ENCODE measurements around the gene TICAM2. TPM values are rescaled to one million over a fixed set of nuclear protein-coding genes. Genes with fewer than 3 reads are reported as not detected.
"Not testable (repeated sequence)": the region's sequence is repeated elsewhere in the genome, so short reads cannot be mapped to it uniquely, and the experiment has no call there.

TICAM2 gene, protein sequence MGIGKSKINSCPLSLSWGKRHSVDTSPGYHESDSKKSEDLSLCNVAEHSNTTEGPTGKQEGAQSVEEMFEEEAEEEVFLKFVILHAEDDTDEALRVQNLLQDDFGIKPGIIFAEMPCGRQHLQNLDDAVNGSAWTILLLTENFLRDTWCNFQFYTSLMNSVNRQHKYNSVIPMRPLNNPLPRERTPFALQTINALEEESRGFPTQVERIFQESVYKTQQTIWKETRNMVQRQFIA
- total RNA-seq: under 1 TPM; 0.66 to 0.91 TPM

DNA sequence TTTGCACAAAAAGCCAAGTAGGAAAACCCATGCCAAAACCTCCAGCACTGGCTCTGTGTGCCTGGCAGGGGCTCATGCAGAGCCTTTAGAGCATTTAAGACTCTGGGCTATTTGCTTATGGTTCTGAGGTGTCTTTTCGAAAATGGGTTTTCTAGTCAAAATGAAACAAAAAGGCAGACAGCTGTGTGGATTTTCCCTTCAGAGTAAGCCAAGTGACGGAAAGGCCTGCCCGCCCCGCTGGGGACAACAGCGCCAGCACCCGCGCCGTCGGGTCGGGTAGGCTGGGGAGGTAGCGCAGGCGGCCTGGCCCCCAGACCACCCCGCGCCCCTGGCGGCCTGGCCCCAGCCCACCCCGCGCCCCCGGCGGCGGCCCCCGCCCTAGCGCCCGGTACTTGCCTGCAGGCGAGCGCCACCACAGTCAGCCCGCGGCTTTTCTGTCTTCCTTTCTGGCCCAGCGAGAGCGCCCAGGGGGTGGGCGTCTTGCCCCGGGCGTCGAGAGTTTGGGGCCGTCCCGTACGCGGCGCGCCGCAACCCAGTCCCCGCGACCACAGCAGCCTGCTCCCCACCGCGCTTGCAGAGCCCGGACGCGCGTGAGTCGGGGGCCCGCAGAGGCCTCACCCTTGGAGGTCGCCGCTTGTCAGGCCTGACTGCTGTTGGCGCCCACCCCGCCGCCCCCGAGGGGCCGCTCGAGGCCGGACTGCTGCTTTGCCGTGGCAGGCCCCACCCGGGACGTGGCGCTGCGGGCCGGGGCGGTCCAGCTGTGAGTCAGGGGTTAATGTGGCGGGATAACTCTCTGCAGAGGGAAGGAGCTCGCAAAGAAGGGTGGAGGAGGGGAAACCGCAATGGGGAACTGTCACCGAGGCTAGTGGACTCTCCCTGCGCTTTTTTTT, at the start of gene TICAM2:
TSS of gene TICAM2 (minus strand) at position 779 of the 890 bp plus-strand sequence. CDS start 21,223 bp downstream, outside the sequence.
- ATAC-seq: peak; percentile 88 to 92
- H3K9me3 Mint-ChIP-seq: no peaks in the 10 kb centered on the region

DNA sequence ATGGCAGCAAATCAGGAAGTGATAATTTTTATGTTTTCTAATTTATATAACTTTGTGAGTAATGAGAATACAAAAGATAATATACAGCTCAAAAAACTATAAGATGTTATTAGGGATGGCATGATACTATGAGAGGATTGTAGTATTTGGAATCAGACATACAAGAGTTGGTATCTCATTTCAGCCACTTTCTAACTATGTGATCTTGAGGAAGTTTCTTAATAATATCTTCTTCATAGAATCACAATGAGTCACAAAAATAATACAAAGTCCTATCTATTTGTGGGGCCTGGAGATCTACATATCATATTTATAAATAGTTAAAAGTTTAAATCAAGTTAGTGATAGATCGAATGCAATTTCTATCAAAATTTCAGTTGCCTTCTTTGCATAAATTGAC, 47.3 kb upstream of the TICAM2 start:
- Mint-ChIP-seq H3K36me3 (peaks cover 0 to 6% of the 10 kb centered on the region in 2 donors), H3K9me3 (no peaks in the 10 kb centered on the region)

More for the DNA sequence above, at the start of gene TICAM2:
- DNase-seq (ENCODE audit: low spot score in 2 of 2): peak; percentile 60 to 88
- Mint-ChIP-seq H3K36me3 (peaks cover 4 to 15% of the 10 kb centered on the region in 2 donors), H3K27ac (peak within 1 kb of the TSS; percentile 33 to 53)

DNA sequence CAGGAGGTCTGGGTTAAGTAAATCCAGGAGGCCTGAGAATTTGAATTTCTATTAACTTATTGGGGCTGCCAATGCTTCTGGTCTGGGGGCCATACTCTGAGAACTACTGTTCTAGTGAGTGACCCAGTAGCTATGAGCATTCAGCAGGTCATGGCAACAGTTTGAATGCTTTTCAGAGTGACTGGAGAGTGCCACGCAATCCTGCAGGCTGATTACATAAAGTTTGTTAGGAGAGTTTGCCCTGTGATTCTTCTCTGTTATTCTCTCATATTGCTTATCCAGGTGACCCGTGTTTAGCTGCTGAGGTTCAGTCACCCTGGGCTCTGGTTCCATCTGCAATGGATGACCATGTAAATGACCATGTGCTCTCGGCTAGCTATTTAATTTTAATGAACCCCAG, 45.8 kb upstream of the TICAM2 start:
- H3K9me3 Mint-ChIP-seq: no peaks in the 10 kb centered on the region
- DNase-seq (ENCODE audit: low spot score in 2 of 2) (no peak), ATAC-seq (no peak)
- H3K27ac Mint-ChIP-seq: no peak overlapping the region
- H3K36me3 Mint-ChIP-seq: peaks cover 0 to 6% of the 10 kb centered on the region in 2 donors

More for the DNA sequence above, 47.3 kb upstream of the TICAM2 start:
- ATAC-seq (no peak), DNase-seq (ENCODE audit: low spot score in 2 of 2) (no peak)
- no peak overlapping the region for H3K27ac Mint-ChIP-seq

DNA sequence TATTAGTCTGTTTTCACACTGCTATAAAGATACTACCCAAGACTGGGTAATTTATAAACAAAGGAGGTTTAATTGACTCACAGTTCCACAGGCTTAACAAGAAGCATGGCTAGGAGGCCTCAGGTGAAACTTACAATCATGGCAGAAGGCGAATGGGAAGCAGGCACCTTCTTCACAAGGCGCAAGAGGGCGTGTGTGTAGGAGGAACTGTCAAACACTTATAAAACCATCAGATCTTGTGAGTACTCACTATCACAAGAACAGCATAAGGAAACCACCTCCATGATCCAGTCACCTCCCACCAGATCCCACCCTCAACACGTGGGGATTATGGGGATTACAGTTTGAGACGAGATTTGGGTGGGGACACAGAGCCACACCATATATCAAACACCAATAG, 43.1 kb upstream of the TICAM2 start:
- not testable (repeated sequence) for H3K9me3 Mint-ChIP-seq; DNase-seq (ENCODE audit: low spot score in 2 of 2); H3K27ac Mint-ChIP-seq; ATAC-seq; H3K36me3 Mint-ChIP-seq

DNA sequence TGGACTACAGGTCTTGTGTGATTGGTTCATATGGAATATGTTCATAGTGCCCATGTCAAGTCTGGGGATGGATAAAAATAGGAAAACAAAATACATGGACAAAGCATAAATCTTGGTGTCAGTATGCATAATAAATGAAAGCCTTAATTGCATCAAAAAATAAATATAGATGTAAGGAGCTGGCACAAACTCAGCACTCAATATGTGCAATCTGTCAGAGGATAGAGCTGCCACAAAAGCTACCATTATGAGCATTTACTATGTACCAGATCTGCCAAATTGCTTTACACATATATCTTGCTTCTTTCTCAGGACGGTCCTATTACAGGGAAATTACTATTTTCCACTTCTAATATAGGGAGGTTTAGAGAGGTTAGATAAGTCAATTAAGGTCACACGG, 41.8 kb upstream of the TICAM2 start:
- H3K27ac Mint-ChIP-seq: no peak overlapping the region
- H3K9me3 Mint-ChIP-seq: no peaks in the 10 kb centered on the region
- no peak for ATAC-seq
- H3K36me3 Mint-ChIP-seq: peaks cover 0 to 6% of the 10 kb centered on the region in 2 donors
- DNase-seq (ENCODE audit: low spot score in 2 of 2): no peak

DNA sequence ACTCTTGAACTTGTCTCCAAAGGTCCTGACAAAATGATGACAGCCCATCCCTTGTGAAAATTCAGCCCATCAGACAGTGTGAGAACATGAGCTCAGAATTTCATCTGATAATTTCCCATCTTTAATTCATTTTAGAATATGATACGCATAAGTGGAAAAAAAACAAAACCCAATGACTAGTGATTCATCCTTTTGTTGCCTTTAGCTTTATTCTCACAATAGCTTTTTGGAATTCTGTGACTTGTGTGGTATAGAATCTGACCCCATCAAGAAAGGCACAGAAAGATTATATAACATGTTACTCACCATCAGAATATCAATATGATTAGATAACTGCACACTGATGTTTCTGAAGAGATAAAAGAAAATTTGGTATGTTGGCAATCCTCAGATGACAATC, 39.7 kb upstream of the TICAM2 start:
- no peak for DNase-seq (ENCODE audit: low spot score in 2 of 2)
- H3K27ac Mint-ChIP-seq: no peak overlapping the region
- H3K36me3 Mint-ChIP-seq: peaks cover 0 to 6% of the 10 kb centered on the region in 2 donors
- no peak for ATAC-seq
- H3K9me3 Mint-ChIP-seq: no peaks in the 10 kb centered on the region

DNA sequence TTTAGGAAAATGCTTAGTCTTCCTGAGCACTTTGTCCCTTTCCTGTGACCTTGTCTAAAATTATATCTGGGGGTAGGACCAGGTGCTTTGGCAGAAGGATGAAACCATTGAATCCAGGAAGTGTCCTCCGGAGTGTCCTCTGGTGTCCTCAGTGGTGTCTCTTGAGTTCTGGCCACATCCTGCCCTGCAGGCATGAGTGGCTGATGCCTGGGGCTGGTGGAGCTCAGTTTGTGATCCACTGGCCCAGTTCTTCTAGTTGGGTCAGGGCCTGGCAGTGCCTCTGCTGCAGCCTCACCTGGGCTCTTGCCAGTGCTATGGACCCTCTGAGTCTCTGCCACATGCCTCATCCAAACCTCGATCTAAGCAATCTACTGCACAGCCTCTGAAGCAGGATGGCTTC, 38.0 kb upstream of the TICAM2 start:
- Mint-ChIP-seq H3K27ac (no peak overlapping the region), H3K36me3 (peaks cover 0 to 6% of the 10 kb centered on the region in 2 donors), H3K9me3 (no peaks in the 10 kb centered on the region)
- no peak for ATAC-seq
- DNase-seq (ENCODE audit: low spot score in 2 of 2): no peak

DNA sequence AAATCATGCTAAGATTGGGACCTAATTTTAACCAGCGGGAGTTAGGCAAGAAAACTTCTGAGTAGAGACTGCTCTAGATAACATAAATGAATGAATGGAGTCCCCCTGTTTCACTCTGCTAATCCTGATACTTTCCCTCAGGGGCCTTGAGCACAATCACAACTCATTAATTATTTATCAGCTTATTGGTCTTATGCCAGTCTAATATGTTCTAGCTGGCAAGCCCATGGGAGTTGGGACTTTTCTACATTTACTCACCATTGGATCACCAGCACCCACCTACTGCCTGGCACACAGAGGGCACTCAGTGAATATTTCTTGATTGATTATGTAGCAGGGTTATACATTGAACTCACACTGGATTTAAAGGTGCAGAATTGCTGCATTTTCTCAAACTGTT, 37.1 kb upstream of the TICAM2 start:
- DNase-seq (ENCODE audit: low spot score in 2 of 2) (no peak), ATAC-seq (no peak)
- H3K36me3 Mint-ChIP-seq: no peaks in the 10 kb centered on the region
- H3K27ac Mint-ChIP-seq: no peak overlapping the region
- no peaks in the 10 kb centered on the region for H3K9me3 Mint-ChIP-seq

DNA sequence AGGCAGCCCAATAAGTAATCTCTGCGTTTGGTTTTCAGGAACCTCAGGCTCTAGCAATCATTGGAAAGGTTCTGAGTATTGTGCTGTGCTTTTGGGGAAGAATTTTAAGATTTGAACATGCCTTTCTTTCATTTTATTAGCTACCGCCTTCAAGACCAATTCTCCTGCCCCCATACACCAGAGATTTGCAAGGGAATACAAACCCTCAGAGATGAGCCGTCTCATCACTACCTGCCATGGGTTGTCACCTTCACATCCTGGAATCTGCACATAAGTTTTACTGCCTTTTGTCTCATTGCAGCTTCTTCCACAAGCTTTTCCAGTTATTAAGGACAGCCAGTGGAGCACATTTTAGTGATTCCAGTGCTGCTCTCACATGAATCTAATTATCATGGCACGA, 35.2 kb upstream of the TICAM2 start:
- Mint-ChIP-seq H3K9me3 (no peaks in the 10 kb centered on the region), H3K27ac (no peak overlapping the region), H3K36me3 (no peaks in the 10 kb centered on the region)
- ATAC-seq (no peak), DNase-seq (ENCODE audit: low spot score in 2 of 2) (no peak)

DNA sequence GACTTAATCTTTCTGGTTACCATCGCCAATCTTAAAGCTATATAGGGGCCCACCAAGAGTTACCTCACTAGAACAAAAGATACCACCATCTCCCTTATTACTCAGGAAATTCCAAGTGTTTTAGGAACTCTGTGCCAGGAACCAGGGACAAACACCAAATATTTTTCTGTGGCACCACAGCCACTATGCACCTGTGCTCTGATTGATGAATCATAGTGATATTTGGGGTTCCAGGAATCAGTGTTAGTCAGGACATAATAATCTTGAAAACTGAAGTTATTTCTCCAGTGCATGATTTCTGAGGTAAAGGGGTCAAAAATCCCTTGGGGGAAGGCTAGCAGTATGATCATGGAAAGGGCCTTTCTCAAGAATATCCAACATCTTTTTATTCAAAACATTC, 33.7 kb upstream of the TICAM2 start:
- DNase-seq (ENCODE audit: low spot score in 2 of 2): no peak
- Mint-ChIP-seq H3K27ac (no peak overlapping the region), H3K36me3 (no peaks in the 10 kb centered on the region), H3K9me3 (no peaks in the 10 kb centered on the region)
- ATAC-seq: no peak

DNA sequence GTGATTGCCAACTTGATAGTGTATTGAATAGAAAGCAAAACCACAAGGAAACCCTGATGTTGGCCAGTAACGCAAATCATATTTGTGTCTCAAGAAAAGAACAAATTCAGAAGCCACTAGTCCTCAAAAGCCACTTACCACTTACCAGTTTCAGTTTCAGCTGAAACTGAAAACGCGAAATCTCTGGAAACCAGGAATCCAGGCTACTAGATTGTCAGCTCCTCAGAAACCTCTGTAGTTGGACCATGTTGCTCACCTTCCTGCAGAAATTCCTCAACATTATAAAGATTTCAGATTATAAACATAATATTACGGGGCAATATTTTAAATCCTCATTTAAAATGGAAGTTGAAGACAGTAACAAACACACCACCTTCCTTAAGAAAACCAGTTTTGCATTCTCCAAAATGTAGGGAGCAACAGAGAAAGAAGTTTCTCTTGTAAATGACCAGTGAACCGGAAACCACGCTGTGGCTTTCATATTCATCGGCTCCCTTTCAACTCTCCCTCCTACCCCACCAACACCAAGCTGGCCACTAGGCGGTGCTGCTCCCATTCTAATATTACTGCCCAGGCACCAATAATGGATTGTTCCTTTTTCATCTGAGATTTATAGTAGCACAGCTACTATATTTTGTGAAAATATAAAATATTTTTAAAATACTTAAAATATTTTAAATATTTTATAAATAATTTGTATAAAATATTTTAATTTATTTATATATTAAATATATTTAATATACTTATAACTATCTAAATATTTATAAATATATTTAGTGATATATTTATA, 32.3 kb upstream of the TICAM2 start:
- DNase-seq (ENCODE audit: low spot score in 2 of 2): peak; percentile 71 to 81
- peak; percentile 56 to 60 for ATAC-seq
- H3K36me3 Mint-ChIP-seq: no peaks in the 10 kb centered on the region
- H3K27ac Mint-ChIP-seq: peak overlapping the region in 1 of 2 donors; percentile 67
- no peaks in the 10 kb centered on the region for H3K9me3 Mint-ChIP-seq

DNA sequence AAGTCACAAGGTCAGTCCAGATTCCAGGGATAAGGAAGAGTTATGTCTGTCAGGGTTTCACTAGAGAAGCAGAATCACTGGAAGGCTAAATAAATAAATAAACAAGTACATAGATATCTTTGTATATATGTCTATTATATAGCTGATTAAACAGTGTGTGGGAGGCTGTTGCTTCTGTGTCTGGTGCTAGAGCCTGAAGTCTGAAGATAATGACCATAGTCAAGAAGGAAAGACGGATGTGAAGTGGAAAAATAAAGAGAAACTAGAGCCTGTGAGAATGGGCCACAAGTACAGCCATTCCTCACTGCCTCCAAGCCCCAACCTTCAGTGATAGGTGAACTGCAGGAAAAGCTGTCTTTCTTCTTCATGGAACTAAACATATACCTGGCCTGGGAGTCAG, 27.6 kb upstream of the TICAM2 start:
- H3K36me3 Mint-ChIP-seq: no peaks in the 10 kb centered on the region
- H3K9me3 Mint-ChIP-seq: no peaks in the 10 kb centered on the region
- H3K27ac Mint-ChIP-seq: no peak overlapping the region
- DNase-seq (ENCODE audit: low spot score in 2 of 2) (no peak), ATAC-seq (no peak)

DNA sequence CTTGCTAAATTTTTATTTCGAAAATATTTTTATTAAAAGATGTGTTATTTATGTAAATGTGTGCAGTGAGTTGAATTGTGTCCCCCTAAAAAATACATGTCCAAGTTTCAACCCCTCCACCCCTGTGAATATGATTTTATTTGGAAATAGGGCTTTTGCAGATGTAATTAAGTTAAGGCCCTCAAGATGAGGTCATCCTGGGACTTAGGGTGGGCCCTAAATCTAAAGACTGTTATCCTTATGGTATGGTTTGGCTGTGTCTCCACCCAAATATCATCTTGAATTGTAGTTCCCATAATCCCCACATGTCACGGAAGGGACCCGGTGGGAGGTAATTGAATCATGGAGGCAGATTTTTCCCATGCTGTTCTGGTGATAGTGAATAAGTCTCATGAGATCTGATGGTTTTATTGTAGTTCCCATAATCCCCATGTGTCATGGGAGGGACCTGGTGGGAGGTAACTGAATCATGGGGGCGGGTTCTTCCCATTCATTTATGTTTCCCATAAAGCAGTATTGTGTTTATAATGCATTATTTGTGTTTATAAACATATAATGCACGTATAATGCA, 25.1 kb upstream of the TICAM2 start:
- DNase-seq (ENCODE audit: low spot score in 2 of 2) (no peak), ATAC-seq (no peak)
- H3K27ac Mint-ChIP-seq: no peak overlapping the region
- peaks cover 0 to 2% of the 10 kb centered on the region in 2 donors for H3K36me3 Mint-ChIP-seq
- no peaks in the 10 kb centered on the region for H3K9me3 Mint-ChIP-seq

DNA sequence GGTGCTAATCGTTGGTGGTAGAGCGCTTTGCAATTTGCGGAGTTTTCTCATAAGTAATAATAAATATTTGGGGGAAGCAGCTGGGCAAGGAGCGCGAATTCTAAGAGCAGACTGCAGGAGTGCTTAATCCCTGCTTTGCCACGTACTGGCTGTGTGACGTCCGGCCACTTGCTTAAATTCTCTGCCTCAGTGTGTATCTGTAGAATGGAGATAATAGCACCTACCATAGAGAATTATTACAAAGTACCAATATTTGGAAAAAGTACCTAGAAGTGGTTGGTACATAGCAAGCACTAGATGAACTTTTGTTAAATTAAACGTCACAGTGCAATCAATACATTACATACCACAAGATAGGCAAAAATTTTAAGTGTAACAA, 24.2 kb upstream of the TICAM2 start:
- ATAC-seq: peak; percentile 31 to 39
- Mint-ChIP-seq H3K27ac (peak overlapping the region in 1 of 2 donors; percentile 95), H3K36me3 (peaks cover 0 to 5% of the 10 kb centered on the region in 2 donors), H3K9me3 (no peaks in the 10 kb centered on the region)
- DNase-seq (ENCODE audit: low spot score in 2 of 2): no peak

DNA sequence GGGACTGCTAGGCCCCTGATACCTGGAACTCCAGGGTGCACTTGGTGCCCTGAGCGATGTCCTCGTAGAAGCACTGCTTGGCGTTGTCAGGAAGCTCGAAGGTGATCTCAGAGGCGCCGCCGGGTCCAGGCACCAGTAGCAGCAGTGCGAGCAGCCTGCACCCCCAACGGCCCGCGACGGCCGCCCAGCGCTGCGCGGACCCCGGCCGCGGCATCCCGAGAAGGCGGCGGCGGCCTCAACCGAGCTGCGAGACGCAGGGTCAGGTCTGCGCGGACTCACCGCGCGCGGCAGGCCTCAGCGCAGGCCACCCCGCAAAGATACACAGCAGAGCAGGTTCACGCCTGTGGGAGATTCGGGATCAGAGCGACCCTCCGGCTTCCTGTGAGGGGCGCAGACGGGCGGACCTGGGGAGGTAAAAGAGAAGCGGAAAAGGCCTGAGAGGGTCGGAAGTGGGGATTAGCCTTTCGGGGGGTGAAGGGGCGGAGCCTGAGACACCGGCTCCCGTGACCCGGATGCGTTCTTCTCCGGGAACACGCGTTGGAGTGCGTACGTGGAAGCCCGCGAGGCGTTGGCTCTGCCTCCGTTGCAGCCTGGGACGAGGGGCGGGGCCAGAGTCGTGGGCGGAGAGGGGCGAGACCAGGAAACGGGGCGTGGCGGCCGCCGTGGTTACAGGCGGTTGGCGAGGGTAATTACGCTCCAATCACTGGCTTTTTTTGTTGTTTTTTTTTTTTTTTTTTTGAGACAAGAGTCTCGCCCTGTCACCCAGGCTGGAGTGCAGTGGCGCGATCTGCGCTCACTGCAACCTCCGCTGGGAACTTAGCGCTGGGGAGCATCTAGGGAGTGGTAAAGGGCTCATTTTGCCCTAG, 23.5 kb upstream of the TICAM2 start, which contains the start of gene TMED7:
TSS of gene TMED7 (minus strand) at position 458 of the 866 bp plus-strand sequence. CDS start at position 214, 244 bp downstream.
- H3K36me3 Mint-ChIP-seq: peaks cover 0 to 5% of the 10 kb centered on the region in 2 donors
- H3K9me3 Mint-ChIP-seq: no peaks in the 10 kb centered on the region
- DNase-seq (ENCODE audit: low spot score in 2 of 2) (peak; percentile 99), ATAC-seq (peak; percentile 94)
- H3K27ac Mint-ChIP-seq: peak within 1 kb of the TSS in 1 of 2 donors; percentile 95

DNA sequence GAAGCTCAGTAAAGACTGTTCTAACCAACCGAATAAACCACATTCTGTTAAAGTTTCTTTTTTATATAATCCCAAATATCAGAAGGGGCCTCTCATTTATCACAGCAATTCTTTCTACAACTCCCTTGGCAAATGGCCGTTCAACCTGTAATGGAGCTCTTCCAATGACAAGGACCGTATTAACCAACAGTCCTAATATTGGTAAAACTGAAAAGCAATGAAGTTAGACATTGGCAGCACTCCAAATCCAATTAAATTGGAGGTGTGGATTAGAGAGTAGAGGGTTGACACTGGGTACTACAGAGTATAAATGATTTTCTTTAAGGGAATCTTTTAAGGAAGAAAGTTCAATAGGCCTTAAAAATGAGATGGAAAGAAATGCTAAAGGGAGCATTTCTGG, 22.7 kb upstream of the TICAM2 start:
- no peak for ATAC-seq
- Mint-ChIP-seq H3K36me3 (peaks cover 4 to 11% of the 10 kb centered on the region in 2 donors), H3K27ac (peak overlapping the region in 1 of 2 donors; percentile 63), H3K9me3 (no peaks in the 10 kb centered on the region)
- no peak for DNase-seq (ENCODE audit: low spot score in 2 of 2)
